Measurements from ENCODE around the gene MPZL2. TPM values are rescaled to one million over a fixed set of nuclear protein-coding genes. Genes with fewer than 3 reads are reported as not detected.

Gene MPZL2
- total RNA-seq, 1 donor from 2014 or later = 32.8 TPM

DNA sequence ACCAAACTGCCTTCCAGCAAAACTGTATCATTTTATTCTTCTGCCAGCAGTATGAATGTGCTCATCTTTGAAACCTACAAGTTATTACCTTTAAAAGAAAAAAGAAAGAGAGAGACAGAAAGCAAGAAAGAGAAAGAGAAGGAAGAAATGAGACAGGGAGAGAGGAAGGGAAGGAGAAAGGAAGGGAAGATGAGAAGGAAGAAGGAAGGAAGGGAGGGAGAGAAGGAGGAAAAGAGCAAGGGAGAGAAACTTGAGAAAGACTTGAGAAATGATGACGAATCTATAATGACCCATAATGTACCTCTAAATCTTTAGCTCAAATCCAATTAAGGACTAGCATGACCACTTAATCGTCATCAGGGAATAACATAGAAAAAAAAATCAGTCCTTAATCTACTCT lies 27.9 kb downstream of the MPZL2 start:
- Mint-ChIP-seq H3K4me1 (peaks cover 49% of the 10 kb centered on the region), H3K9me3 (no peaks in the 10 kb centered on the region), H3K27me3 (ENCODE audit: low read depth) (peaks cover 3% of the 10 kb centered on the region), H3K27ac (peak overlapping the region; percentile 35), H3K4me3 (no peak overlapping the region), H3K36me3 (no peaks in the 10 kb centered on the region)
- TF ChIP-seq, protein P1, sequence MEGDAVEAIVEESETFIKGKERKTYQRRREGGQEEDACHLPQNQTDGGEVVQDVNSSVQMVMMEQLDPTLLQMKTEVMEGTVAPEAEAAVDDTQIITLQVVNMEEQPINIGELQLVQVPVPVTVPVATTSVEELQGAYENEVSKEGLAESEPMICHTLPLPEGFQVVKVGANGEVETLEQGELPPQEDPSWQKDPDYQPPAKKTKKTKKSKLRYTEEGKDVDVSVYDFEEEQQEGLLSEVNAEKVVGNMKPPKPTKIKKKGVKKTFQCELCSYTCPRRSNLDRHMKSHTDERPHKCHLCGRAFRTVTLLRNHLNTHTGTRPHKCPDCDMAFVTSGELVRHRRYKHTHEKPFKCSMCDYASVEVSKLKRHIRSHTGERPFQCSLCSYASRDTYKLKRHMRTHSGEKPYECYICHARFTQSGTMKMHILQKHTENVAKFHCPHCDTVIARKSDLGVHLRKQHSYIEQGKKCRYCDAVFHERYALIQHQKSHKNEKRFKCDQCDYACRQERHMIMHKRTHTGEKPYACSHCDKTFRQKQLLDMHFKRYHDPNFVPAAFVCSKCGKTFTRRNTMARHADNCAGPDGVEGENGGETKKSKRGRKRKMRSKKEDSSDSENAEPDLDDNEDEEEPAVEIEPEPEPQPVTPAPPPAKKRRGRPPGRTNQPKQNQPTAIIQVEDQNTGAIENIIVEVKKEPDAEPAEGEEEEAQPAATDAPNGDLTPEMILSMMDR (IDR thresholded peaks at IDR 0.05; ENCODE audit: unreplicated experiment) = no peak
- no peak for DNase-seq (ENCODE audit: low spot score in 2 of 2, unreplicated experiment in 2 of 2)

GRCh38 chr11:118234833-118235232 lies 29.3 kb downstream of the MPZL2 start:
- H3K4me3 Mint-ChIP-seq = no peak overlapping the region
- TF ChIP-seq, protein P1 (IDR thresholded peaks at IDR 0.05; ENCODE audit: unreplicated experiment) = no peak
- H3K27ac Mint-ChIP-seq = no peak overlapping the region
- peaks cover 35% of the 10 kb centered on the region for H3K4me1 Mint-ChIP-seq
- no peak for DNase-seq (ENCODE audit: low spot score in 2 of 2, unreplicated experiment in 2 of 2)
- H3K36me3 Mint-ChIP-seq = no peaks in the 10 kb centered on the region
- H3K27me3 Mint-ChIP-seq (ENCODE audit: low read depth) = peaks cover 3% of the 10 kb centered on the region
- no peaks in the 10 kb centered on the region for H3K9me3 Mint-ChIP-seq

DNA sequence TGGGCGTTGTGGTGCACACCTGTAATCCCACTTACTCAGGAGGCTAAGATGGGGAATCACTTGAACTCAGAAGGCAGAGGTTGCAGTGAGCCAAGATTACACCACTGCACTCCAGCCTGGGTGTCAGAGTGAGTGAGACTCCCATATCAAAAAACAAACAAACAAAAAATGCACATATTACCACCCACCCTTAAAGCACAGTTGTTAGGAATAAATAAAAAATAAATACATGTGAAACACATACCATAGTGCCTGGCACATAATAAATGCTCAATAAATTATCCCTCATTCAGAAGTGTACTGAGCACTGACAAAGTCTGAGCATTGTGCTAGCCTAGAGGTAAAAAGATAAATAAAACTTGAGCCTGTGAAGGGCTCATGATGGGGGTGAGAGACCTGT lies 30.2 kb downstream of the MPZL2 start:
- no peaks in the 10 kb centered on the region for H3K9me3 Mint-ChIP-seq
- H3K27me3 Mint-ChIP-seq (ENCODE audit: low read depth) = peaks cover 3% of the 10 kb centered on the region
- peaks cover 4% of the 10 kb centered on the region for H3K36me3 Mint-ChIP-seq
- H3K4me3 Mint-ChIP-seq = no peak overlapping the region
- H3K27ac Mint-ChIP-seq = no peak overlapping the region
- TF ChIP-seq, protein P1 (IDR thresholded peaks at IDR 0.05; ENCODE audit: unreplicated experiment) = no peak
- DNase-seq (ENCODE audit: low spot score in 2 of 2, unreplicated experiment in 2 of 2) = no peak
- H3K4me1 Mint-ChIP-seq = peaks cover 28% of the 10 kb centered on the region

- no peak overlapping the region for H3K4me3 Mint-ChIP-seq
- no peak overlapping the region for H3K27ac Mint-ChIP-seq
These were observed 30.7 kb downstream of the MPZL2 start for GRCh38 chr11:118233377-118233776.

GRCh38 chr11:118232659-118233058 lies 31.4 kb downstream of the MPZL2 start:
- no peak for DNase-seq (ENCODE audit: low spot score in 2 of 2, unreplicated experiment in 2 of 2)
- Mint-ChIP-seq H3K27me3 (ENCODE audit: low read depth) (peaks cover 3% of the 10 kb centered on the region), H3K4me1 (peaks cover 24% of the 10 kb centered on the region), H3K4me3 (no peak overlapping the region), H3K9me3 (no peaks in the 10 kb centered on the region), H3K36me3 (peaks cover 4% of the 10 kb centered on the region), H3K27ac (no peak overlapping the region)
- TF ChIP-seq, protein P1 (IDR thresholded peaks at IDR 0.05; ENCODE audit: unreplicated experiment) = no peak

More at GRCh38 chr11:118233377-118233776, 30.7 kb downstream of the MPZL2 start:
- H3K4me1 Mint-ChIP-seq = peaks cover 24% of the 10 kb centered on the region
- peaks cover 4% of the 10 kb centered on the region for H3K36me3 Mint-ChIP-seq
- no peak for DNase-seq (ENCODE audit: low spot score in 2 of 2, unreplicated experiment in 2 of 2)
- H3K27me3 Mint-ChIP-seq (ENCODE audit: low read depth) = peaks cover 3% of the 10 kb centered on the region
- H3K9me3 Mint-ChIP-seq = no peaks in the 10 kb centered on the region
- TF ChIP-seq, protein P1 (IDR thresholded peaks at IDR 0.05; ENCODE audit: unreplicated experiment) = no peak

- no peaks in the 10 kb centered on the region for H3K9me3 Mint-ChIP-seq
- H3K36me3 Mint-ChIP-seq = peaks cover 4% of the 10 kb centered on the region
- H3K4me1 Mint-ChIP-seq = peaks cover 17% of the 10 kb centered on the region
- TF ChIP-seq, protein P1 (IDR thresholded peaks at IDR 0.05; ENCODE audit: unreplicated experiment) = no peak
- no peak overlapping the region for H3K27ac Mint-ChIP-seq
- DNase-seq (ENCODE audit: low spot score in 2 of 2, unreplicated experiment in 2 of 2) = no peak
- H3K4me3 Mint-ChIP-seq = no peak overlapping the region
- peaks cover 3% of the 10 kb centered on the region for H3K27me3 Mint-ChIP-seq (ENCODE audit: low read depth)
These were observed 32.6 kb downstream of the MPZL2 start for GRCh38 chr11:118231461-118231860.
